A204.1 (cell line): ENCODE measurements around the gene ESPNL.
"Not testable (repeated sequence)": the region's sequence is repeated elsewhere in the genome, so short reads cannot be mapped to it uniquely, and the experiment has no call there.

Source experiments
- FAIRE-seq: peaks from 2 replicates; lab custom pipeline; 2012; peaks lifted over from hg19 to GRCh38; lab: Jason Lieb, UNC

Gene ESPNL

GRCh38 chr2:238100049-238100820, at the start of gene ESPNL:
ESPNL (plus strand) TSS chr2:238100340; CDS start chr2:238100420, 80 bp downstream.
- no peak for FAIRE-seq

GRCh38 chr2:238053191-238053776, 46.9 kb upstream of the ESPNL start:
- FAIRE-seq = no peak

- no peak for FAIRE-seq
These were observed 44.3 kb upstream of the ESPNL start for GRCh38 chr2:238055841-238056240.

GRCh38 chr2:238057696-238058575, 42.2 kb upstream of the ESPNL start:
- not testable (repeated sequence) for FAIRE-seq

- no peak for FAIRE-seq
These were observed 40.6 kb upstream of the ESPNL start for GRCh38 chr2:238059505-238059904.

GRCh38 chr2:238060096-238060541, 40.0 kb upstream of the ESPNL start:
- FAIRE-seq = no peak

- FAIRE-seq = peak; percentile 82
These were observed 39.4 kb upstream of the ESPNL start, which contains the start of gene SCLY for GRCh38 chr2:238060542-238061314. SCLY (plus strand) TSS chr2:238061001; CDS start chr2:238061055, 54 bp downstream.

- FAIRE-seq = no peak
These were observed 38.6 kb upstream of the ESPNL start for GRCh38 chr2:238061315-238062202.

- FAIRE-seq = no peak
These were observed 36.5 kb upstream of the ESPNL start for GRCh38 chr2:238063414-238064189.

- FAIRE-seq = no peak
These were observed 35.8 kb upstream of the ESPNL start for GRCh38 chr2:238064376-238064775.

- no peak for FAIRE-seq
These were observed 34.9 kb upstream of the ESPNL start for GRCh38 chr2:238065071-238065846.

- FAIRE-seq = no peak
These were observed 33.9 kb upstream of the ESPNL start for GRCh38 chr2:238066218-238066617.

GRCh38 chr2:238066718-238067117, 33.4 kb upstream of the ESPNL start:
- not testable (repeated sequence) for FAIRE-seq

- FAIRE-seq = no peak
These were observed 32.2 kb upstream of the ESPNL start for GRCh38 chr2:238067939-238068338.

GRCh38 chr2:238069021-238069709, 31.0 kb upstream of the ESPNL start:
- FAIRE-seq = no peak

- no peak for FAIRE-seq
These were observed 30.3 kb upstream of the ESPNL start for GRCh38 chr2:238069877-238070276.

- peak; percentile 14 for FAIRE-seq
These were observed 24.7 kb upstream of the ESPNL start for GRCh38 chr2:238075397-238075796.

GRCh38 chr2:238077292-238077691, 22.8 kb upstream of the ESPNL start:
- no peak for FAIRE-seq
